Erythroblast (primary cell): ENCODE results near the gene TMA7B.
"Not testable (repeated sequence)": the region's sequence is repeated elsewhere in the genome, so short reads cannot be mapped to it uniquely, and the experiment has no call there.

Experiments
- DNase-seq, 2 experiments: peaks; one replicate each; lab custom pipeline; 2025; lab: John Stamatoyannopoulos, UW
- GATA1 ChIP-seq: IDR thresholded peaks from 2 replicates; pipeline ENCODE4 v1.6.1; 2011; ENCODE audit warnings: low read depth, mild to moderate bottlenecking, control low read depth, low read length, moderate library complexity
- POLR2A ChIP-seq: IDR thresholded peaks from 2 replicates; pipeline ENCODE4 v1.6.1; 2011; ENCODE audit warnings: mild to moderate bottlenecking, low read length

TMA7B gene

GRCh38 chr22:39939830-39940229 is 20.4 kb upstream of the TMA7B start:
- no peak for TF ChIP-seq POLR2A
- TF ChIP-seq GATA1: no peak
- no peak for DNase-seq

GRCh38 chr22:39940757-39941305 is 19.4 kb upstream of the TMA7B start:
- TF ChIP-seq POLR2A (no peak), GATA1 (no peak)
- peak; percentile 35 to 48 for DNase-seq

- no peak for TF ChIP-seq POLR2A
- TF ChIP-seq GATA1: no peak
- DNase-seq: peak; percentile 40 to 59
These were observed 18.6 kb upstream of the TMA7B start for GRCh38 chr22:39941601-39942000.

GRCh38 chr22:39942439-39943230 is 17.6 kb upstream of the TMA7B start:
- no peak for TF ChIP-seq POLR2A
- no peak for TF ChIP-seq GATA1
- DNase-seq: peak; percentile 39 to 45

GRCh38 chr22:39943337-39943736 is 16.9 kb upstream of the TMA7B start:
- no peak for TF ChIP-seq POLR2A
- TF ChIP-seq GATA1: no peak
- DNase-seq: peak in 1 of 2 experiments; percentile 35

- no peak for TF ChIP-seq POLR2A
- no peak for TF ChIP-seq GATA1
- DNase-seq: no peak
These were observed 16.0 kb upstream of the TMA7B start for GRCh38 chr22:39943953-39944872.

GRCh38 chr22:39946126-39946502 is 14.1 kb upstream of the TMA7B start:
- TF ChIP-seq POLR2A (no peak), GATA1 (no peak)
- DNase-seq: peak; percentile 67 to 83

- TF ChIP-seq GATA1 (peak; percentile 81), POLR2A (peak; percentile 83)
- DNase-seq: peak; percentile 94 to 97
These were observed 13.5 kb upstream of the TMA7B start for GRCh38 chr22:39946503-39947219.

- DNase-seq: peak; percentile 62 to 80
- TF ChIP-seq POLR2A: no peak
- no peak for TF ChIP-seq GATA1
These were observed 12.7 kb upstream of the TMA7B start for GRCh38 chr22:39947220-39948216.

- DNase-seq: no peak
- TF ChIP-seq GATA1: no peak
- TF ChIP-seq POLR2A: no peak
These were observed 10.0 kb upstream of the TMA7B start for GRCh38 chr22:39949964-39950737.

- DNase-seq: not testable (repeated sequence)
These were observed 8.4 kb upstream of the TMA7B start for GRCh38 chr22:39951603-39952293.
